ENCODE measurements around the gene XYLT2.
"Not testable (repeated sequence)": the region's sequence is repeated elsewhere in the genome, so short reads cannot be mapped to it uniquely, and the experiment has no call there.

XYLT2 gene

GRCh38 chr17:50386510-50386909 lies 40.6 kb downstream of the XYLT2 start:
- in situ Hi-C loops (cut with HindIII; ENCODE audit: low sequenced_read_pairs), result loop anchor here (5.0 kb wide), 1 partner anchor 41 kb away; the partner anchor contains the start of gene ACSF2

DNA sequence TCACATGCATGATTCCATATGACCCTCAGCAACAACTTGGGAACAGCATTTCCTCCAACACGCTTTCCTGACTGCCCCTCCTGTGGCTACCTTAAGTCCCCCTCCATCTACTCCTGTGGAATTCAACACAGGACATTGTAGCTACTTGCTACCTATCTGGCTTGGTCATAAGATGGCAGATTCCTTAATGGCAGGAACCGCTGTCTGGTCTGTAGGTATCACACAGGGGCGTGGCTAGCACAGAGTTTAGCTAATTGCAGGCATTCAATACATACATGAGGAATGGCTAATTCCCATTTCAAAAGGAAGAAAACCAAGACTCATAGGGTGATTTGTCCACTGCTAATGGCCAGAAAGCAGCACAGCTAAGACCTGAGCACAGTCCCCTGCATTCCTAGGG lies 42.8 kb downstream of the XYLT2 start:
- in situ Hi-C loops (cut with HindIII; ENCODE audit: low sequenced_read_pairs), result loop anchor here (5.0 kb wide), 1 partner anchor 39 kb away; the partner anchor contains the start of gene ACSF2

- in situ Hi-C loops (cut with HindIII; ENCODE audit: low sequenced_read_pairs), result loop anchor here (5.0 kb wide), 1 partner anchor 38 kb away; the partner anchor contains the start of gene ACSF2
These were observed 43.6 kb downstream of the XYLT2 start for GRCh38 chr17:50389534-50389933.

GRCh38 chr17:50392621-50393020 lies 46.7 kb downstream of the XYLT2 start:
- in situ Hi-C loops (cut with HindIII; ENCODE audit: low sequenced_read_pairs), result no loop called here

DNA sequence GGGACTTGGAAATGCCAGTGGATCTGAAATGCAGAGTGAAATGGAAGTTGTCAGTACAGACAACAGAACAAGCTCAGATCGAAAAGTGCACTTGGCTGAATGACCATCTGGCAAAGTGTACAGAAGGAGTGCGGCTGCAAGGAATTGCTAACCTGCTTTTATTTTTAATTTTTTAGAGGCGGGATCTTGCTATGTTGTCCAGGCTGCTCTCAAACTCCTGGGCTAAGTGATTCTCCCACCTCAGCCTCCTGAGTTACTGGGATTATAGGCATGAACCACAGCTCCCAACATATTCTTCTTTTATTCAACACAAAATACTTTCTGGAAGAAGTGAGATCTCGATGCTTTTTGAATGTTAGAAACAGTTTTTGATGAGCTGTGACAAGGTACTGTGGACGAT lies 47.8 kb downstream of the XYLT2 start:
- in situ Hi-C loops (cut with HindIII; ENCODE audit: low sequenced_read_pairs), result no loop called here

DNA sequence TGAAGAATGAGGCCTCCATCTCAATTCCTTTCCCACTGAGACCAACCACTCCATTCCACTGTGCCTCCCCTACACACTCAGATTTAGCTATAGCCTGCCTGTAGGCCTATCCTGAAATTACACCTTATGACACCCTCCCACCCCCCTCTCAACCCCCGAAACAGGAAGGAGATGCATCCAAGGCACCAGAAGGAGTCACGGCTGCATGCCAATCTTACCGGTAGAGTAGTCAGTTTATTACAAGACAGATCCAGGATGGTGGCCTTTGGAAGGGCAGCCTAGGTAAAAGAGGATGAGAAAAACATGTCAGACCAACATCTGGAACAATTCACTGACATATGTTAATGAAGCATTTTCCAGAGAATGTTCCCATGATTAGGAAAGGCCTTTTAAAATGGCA lies 48.8 kb downstream of the XYLT2 start:
- in situ Hi-C loops (cut with HindIII; ENCODE audit: low sequenced_read_pairs), result loop anchor here (5.0 kb wide), 2 partner anchors 47 to 58 kb away; partner anchors contain the start of gene XYLT2

- in situ Hi-C loops (cut with HindIII; ENCODE audit: low sequenced_read_pairs), result loop anchor here (5.0 kb wide), 2 partner anchors 49 to 56 kb away; partner anchors contain the start of gene XYLT2
These were observed 50.6 kb downstream of the XYLT2 start for GRCh38 chr17:50396261-50397110.

DNA sequence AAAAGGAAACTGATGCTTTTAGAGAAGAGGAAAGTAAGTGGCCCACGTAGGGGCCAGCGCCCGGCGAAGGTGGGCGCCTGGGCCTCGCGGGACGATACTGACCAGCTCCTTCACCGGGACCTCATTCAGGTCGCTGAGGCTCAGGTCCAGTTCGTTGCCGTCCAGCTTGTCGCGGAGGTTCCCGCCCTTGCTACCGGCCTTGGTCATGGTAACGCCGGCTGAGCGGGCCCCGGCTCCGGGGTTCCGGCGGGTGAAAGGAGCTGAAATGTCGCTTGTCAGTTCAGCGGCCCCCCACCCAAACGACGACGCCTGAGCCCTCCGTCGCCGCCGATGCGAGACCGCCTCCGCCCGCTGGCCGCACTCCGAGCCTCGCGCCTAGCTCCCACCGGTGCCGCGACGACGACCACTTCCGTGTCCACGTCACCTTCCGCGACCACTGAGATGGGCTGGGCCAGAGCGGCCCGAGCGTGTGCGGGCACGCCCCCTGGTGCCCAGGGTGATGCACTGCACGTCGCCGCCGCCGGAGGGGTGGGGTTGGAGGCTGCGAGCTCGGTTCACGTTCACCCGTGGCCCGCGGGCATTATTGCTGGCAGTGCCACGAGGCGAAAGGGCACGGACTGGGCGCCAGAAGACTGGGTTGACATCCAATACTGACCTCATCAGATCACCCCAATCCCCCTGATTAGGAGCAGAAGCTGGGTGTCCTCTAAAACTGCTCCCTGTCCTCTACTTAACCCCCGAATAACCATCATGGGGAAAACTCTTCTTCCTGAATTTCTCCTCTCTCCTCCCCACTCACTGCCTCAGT lies 51.4 kb downstream of the XYLT2 start, which contains the start of gene LRRC59:
TSS of gene LRRC59 (minus strand) at position 413 of the 808 bp plus-strand sequence. CDS start at position 207, 206 bp downstream.
- in situ Hi-C loops (cut with HindIII; ENCODE audit: low sequenced_read_pairs), result loop anchor here (5.0 kb wide), 2 partner anchors 50 to 55 kb away; partner anchors contain the start of gene XYLT2

GRCh38 chr17:50397919-50398285 lies 52.0 kb downstream of the XYLT2 start:
- in situ Hi-C loops (cut with HindIII; ENCODE audit: low sequenced_read_pairs), result loop anchor here (5.0 kb wide), 2 partner anchors 51 to 54 kb away; partner anchors contain the start of gene XYLT2

GRCh38 chr17:50398672-50399071 lies 52.7 kb downstream of the XYLT2 start:
- in situ Hi-C loops (cut with HindIII; ENCODE audit: low sequenced_read_pairs), result loop anchor here (5.0 kb wide), 2 partner anchors 51 to 54 kb away; partner anchors contain the start of gene XYLT2

GRCh38 chr17:50399591-50399990 lies 53.7 kb downstream of the XYLT2 start:
- in situ Hi-C loops (cut with HindIII; ENCODE audit: low sequenced_read_pairs), result loop anchor here (5.0 kb wide), 2 partner anchors 52 to 53 kb away; partner anchors contain the start of gene XYLT2

GRCh38 chr17:50405351-50405750 lies 59.4 kb downstream of the XYLT2 start:
- in situ Hi-C loops (cut with HindIII; ENCODE audit: low sequenced_read_pairs), result not testable (repeated sequence)

DNA sequence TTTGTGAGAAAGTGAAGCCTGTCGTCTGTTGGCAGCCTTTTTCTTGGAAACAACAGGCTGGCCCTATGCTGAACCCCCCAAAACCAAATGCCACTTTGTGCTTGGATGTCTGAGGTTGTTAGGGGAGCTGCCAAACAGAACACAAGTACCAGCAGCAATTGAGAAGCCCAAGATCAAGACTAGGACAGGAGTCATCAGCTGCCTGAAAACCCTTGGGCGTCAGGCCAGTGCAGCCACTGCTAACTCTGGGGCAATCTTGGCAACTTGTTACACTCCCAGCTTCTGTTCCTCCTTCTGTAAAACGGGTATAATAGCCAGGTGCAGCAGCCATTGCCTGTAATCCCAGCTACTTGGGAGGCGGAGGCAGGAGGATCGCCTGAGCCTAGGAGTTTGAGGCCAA lies 60.7 kb downstream of the XYLT2 start:
- in situ Hi-C loops (cut with HindIII; ENCODE audit: low sequenced_read_pairs), result no loop called here

- in situ Hi-C loops (cut with HindIII; ENCODE audit: low sequenced_read_pairs), result no loop called here
These were observed 62.0 kb downstream of the XYLT2 start for GRCh38 chr17:50407921-50408320.
